Activated T-helper 2 cell treated with anti-CD3 and anti-CD28 coated beads, Interferon-gamma antibody, Interleukin-2, Interleukin-4, amounts not matched to agents 10 μg/mL and 5 μg/mL and 100 μg/mL, durations not matched to agents 14 hours and 24 hours and 36 hours (primary cell): Measurements from ENCODE around the gene VPS45. TPM values are rescaled to one million over a fixed set of nuclear protein-coding genes. Genes with fewer than 3 reads are reported as not detected.

Experiments used
- DNase-seq: peaks from one replicate; pipeline ENCODE4 v3.0.0; 2021; ENCODE audit warnings: low spot score
- H3K27ac Mint-ChIP-seq: one replicate; pipeline ENCODE4 v1.8.0; 2021; ENCODE audit warnings: mixed read lengths
- H3K27me3 Mint-ChIP-seq: one replicate; pipeline ENCODE4 v1.8.0; 2021; ENCODE audit warnings: low read depth, mixed read lengths
- H3K36me3 Mint-ChIP-seq: one replicate; pipeline ENCODE4 v1.8.0; 2021; ENCODE audit warnings: low read depth, mixed read lengths
- H3K4me1 Mint-ChIP-seq: one replicate; pipeline ENCODE4 v1.8.0; 2021; ENCODE audit warnings: low read depth, mixed read lengths
- H3K4me3 Mint-ChIP-seq: one replicate; pipeline ENCODE4 v1.8.0; 2021; ENCODE audit warnings: low read depth, mild to moderate bottlenecking, moderate library complexity, mixed read lengths
- H3K9me3 Mint-ChIP-seq: one replicate; pipeline ENCODE4 v1.8.0; 2021; ENCODE audit warnings: mixed read lengths
- intact Hi-C: fragments of 100-400 bp; cut with micrococcal nuclease; formaldehyde crosslinking; loops from one replicate; pipeline ENCODE4 v1.15.1; 2023
- total RNA-seq: library from RNA; stranded (reverse); gene quantifications from 2 replicates; pipeline ENCODE4 v1.2.3, GENCODE V29; 2022

VPS45 gene
- total RNA-seq, 1 donor from 2014 or later, result 21.9 TPM

GRCh38 chr1:150156868-150157603 is 89.5 kb downstream of the VPS45 start:
- Mint-ChIP-seq H3K9me3 (no peaks in the 10 kb centered on the region), H3K27ac (no peak overlapping the region), H3K27me3 (no peaks in the 10 kb centered on the region)

GRCh38 chr1:150159550-150159949 is 92.0 kb downstream of the VPS45 start:
- H3K27ac Mint-ChIP-seq, result no peak overlapping the region
- H3K9me3 Mint-ChIP-seq, result no peaks in the 10 kb centered on the region
- intact Hi-C loops, result no loop called here
- H3K36me3 Mint-ChIP-seq, result peaks cover 55% of the 10 kb centered on the region
- H3K4me3 Mint-ChIP-seq, result no peak overlapping the region
- peaks cover 51% of the 10 kb centered on the region for H3K4me1 Mint-ChIP-seq
- H3K27me3 Mint-ChIP-seq, result no peaks in the 10 kb centered on the region
- DNase-seq, result no peak

More at GRCh38 chr1:150156868-150157603, 89.5 kb downstream of the VPS45 start:
- Mint-ChIP-seq H3K4me3 (no peak overlapping the region), H3K36me3 (peaks cover 72% of the 10 kb centered on the region), H3K4me1 (peaks cover 51% of the 10 kb centered on the region)
- intact Hi-C loops, result no loop called here
- no peak for DNase-seq

GRCh38 chr1:150160964-150161621 is 93.5 kb downstream of the VPS45 start:
- no peak for DNase-seq
- no peak overlapping the region for H3K27ac Mint-ChIP-seq
- H3K27me3 Mint-ChIP-seq, result no peaks in the 10 kb centered on the region
- H3K4me1 Mint-ChIP-seq, result peaks cover 56% of the 10 kb centered on the region
- no peak overlapping the region for H3K4me3 Mint-ChIP-seq
- intact Hi-C loops, result loop anchor here (10.0 kb wide), 1 partner anchor 266 kb away; the partner anchor contains the start of gene BOLA1
- peaks cover 40% of the 10 kb centered on the region for H3K36me3 Mint-ChIP-seq
- no peaks in the 10 kb centered on the region for H3K9me3 Mint-ChIP-seq

GRCh38 chr1:150161747-150162581 is 94.4 kb downstream of the VPS45 start:
- intact Hi-C loops, result loop anchor here (10.0 kb wide), 1 partner anchor 267 kb away; the partner anchor contains the start of gene BOLA1

GRCh38 chr1:150162582-150162861 is 94.9 kb downstream of the VPS45 start:
- no peak overlapping the region for H3K27ac Mint-ChIP-seq
- DNase-seq, result no peak
- H3K9me3 Mint-ChIP-seq, result no peaks in the 10 kb centered on the region
- peaks cover 3% of the 10 kb centered on the region for H3K27me3 Mint-ChIP-seq
- intact Hi-C loops, result loop anchor here (10.0 kb wide), 1 partner anchor 268 kb away; the partner anchor contains the start of gene BOLA1
- peaks cover 51% of the 10 kb centered on the region for H3K4me1 Mint-ChIP-seq
- no peak overlapping the region for H3K4me3 Mint-ChIP-seq
- H3K36me3 Mint-ChIP-seq, result peaks cover 26% of the 10 kb centered on the region

More at GRCh38 chr1:150161747-150162581, 94.4 kb downstream of the VPS45 start:
- no peak overlapping the region for H3K4me3 Mint-ChIP-seq
- no peak for DNase-seq
- H3K4me1 Mint-ChIP-seq, result peaks cover 53% of the 10 kb centered on the region
- H3K27me3 Mint-ChIP-seq, result peaks cover 3% of the 10 kb centered on the region
- no peak overlapping the region for H3K27ac Mint-ChIP-seq
- H3K9me3 Mint-ChIP-seq, result no peaks in the 10 kb centered on the region
- H3K36me3 Mint-ChIP-seq, result peaks cover 32% of the 10 kb centered on the region

GRCh38 chr1:150162862-150163706 is 95.5 kb downstream of the VPS45 start:
- Mint-ChIP-seq H3K4me1 (peaks cover 45% of the 10 kb centered on the region), H3K36me3 (peaks cover 20% of the 10 kb centered on the region), H3K4me3 (no peak overlapping the region), H3K9me3 (no peaks in the 10 kb centered on the region), H3K27ac (no peak overlapping the region), H3K27me3 (peaks cover 3% of the 10 kb centered on the region)
- intact Hi-C loops, result loop anchor here (10.0 kb wide), 1 partner anchor 268 kb away; the partner anchor contains the start of gene BOLA1
- no peak for DNase-seq

GRCh38 chr1:150164224-150164623 is 96.6 kb downstream of the VPS45 start:
- Mint-ChIP-seq H3K4me1 (peaks cover 44% of the 10 kb centered on the region), H3K9me3 (no peaks in the 10 kb centered on the region), H3K4me3 (no peak overlapping the region), H3K36me3 (peaks cover 13% of the 10 kb centered on the region), H3K27me3 (peaks cover 3% of the 10 kb centered on the region), H3K27ac (no peak overlapping the region)
- no peak for DNase-seq
- intact Hi-C loops, result loop anchor here (10.0 kb wide), 1 partner anchor 269 kb away; the partner anchor contains the start of gene BOLA1

GRCh38 chr1:150164779-150165178 is 97.2 kb downstream of the VPS45 start:
- Mint-ChIP-seq H3K4me3 (no peak overlapping the region), H3K27me3 (peaks cover 3% of the 10 kb centered on the region), H3K9me3 (no peaks in the 10 kb centered on the region), H3K36me3 (peaks cover 8% of the 10 kb centered on the region), H3K4me1 (peaks cover 41% of the 10 kb centered on the region), H3K27ac (no peak overlapping the region)
- DNase-seq, result no peak
- intact Hi-C loops, result loop anchor here (5.0 to 10.0 kb wide), 2 partner anchors 202 to 270 kb away; partner anchors contain the start of gene BOLA1

GRCh38 chr1:150165622-150166612 is 98.3 kb downstream of the VPS45 start:
- Mint-ChIP-seq H3K27me3 (peaks cover 5% of the 10 kb centered on the region), H3K4me1 (peaks cover 37% of the 10 kb centered on the region), H3K27ac (no peak overlapping the region), H3K4me3 (no peak overlapping the region), H3K9me3 (no peaks in the 10 kb centered on the region), H3K36me3 (no peaks in the 10 kb centered on the region)
- peak; percentile 27 for DNase-seq
- intact Hi-C loops, result loop anchor here (1.0 to 10.0 kb wide), 3 partner anchors 93 to 271 kb away; partner anchors contain the start of gene BOLA1

- Mint-ChIP-seq H3K27me3 (peaks cover 10% of the 10 kb centered on the region), H3K4me3 (no peak overlapping the region), H3K9me3 (no peaks in the 10 kb centered on the region), H3K4me1 (peaks cover 13% of the 10 kb centered on the region), H3K27ac (no peak overlapping the region), H3K36me3 (no peaks in the 10 kb centered on the region)
- peak; percentile 31 for DNase-seq
- intact Hi-C loops, result loop anchor here (5.0 to 10.0 kb wide), 2 partner anchors 207 to 274 kb away; partner anchors contain the start of gene BOLA1
Measured at GRCh38 chr1:150168960-150169601, 101.5 kb downstream of the VPS45 start.

GRCh38 chr1:150171801-150172200 is 104.2 kb downstream of the VPS45 start:
- Mint-ChIP-seq H3K27me3 (peaks cover 8% of the 10 kb centered on the region), H3K27ac (no peak overlapping the region), H3K36me3 (no peaks in the 10 kb centered on the region), H3K4me1 (peaks cover 5% of the 10 kb centered on the region), H3K9me3 (no peaks in the 10 kb centered on the region), H3K4me3 (no peak overlapping the region)
- intact Hi-C loops, result no loop called here
- no peak for DNase-seq
